ENCODE measurements around the gene ACAA1. TPM values are rescaled to one million over a fixed set of nuclear protein-coding genes. Genes with fewer than 3 reads are reported as not detected.

ACAA1 gene
- total and polyA plus RNA-seq, 9 of the 15 experiments (the other 6 are each of a cell fraction or from before 2014, with no cell fraction given): 4.0 to 88.9 (median 57.2) TPM

GRCh38 chr3:38164643-38164951, 27.7 kb upstream of the ACAA1 start (continued):
- no peak for TF ChIP-seq KAT7 (CRISPR knock-in tag; IDR thresholded peaks at IDR 0.05; ENCODE audit: borderline replicate concordance)
- TF ChIP-seq SNAPC5 (CRISPR knock-in tag; IDR thresholded peaks at IDR 0.05): no peak
- no peak for TF ChIP-seq ATF2 (CRISPR knock-in tag; IDR thresholded peaks at IDR 0.05)
- TF ChIP-seq KLF10 (CRISPR knock-in tag; IDR thresholded peaks at IDR 0.05): no peak
- TF ChIP-seq SMARCB1 (IDR thresholded peaks at IDR 0.05; ENCODE audit: insufficient read length, low read depth): no peak
- no peak for TF ChIP-seq ZNF197 (CRISPR knock-in tag; IDR thresholded peaks at IDR 0.05; ENCODE audit: low read depth)
- TF ChIP-seq CLOCK (CRISPR knock-in tag; IDR thresholded peaks at IDR 0.05; ENCODE audit: borderline replicate concordance): no peak
- TF ChIP-seq SREBF1 (IDR thresholded peaks at IDR 0.05; ENCODE audit: borderline replicate concordance, low read depth, low read length): no peak
- peak; percentile 32; the same call in 1 of the 2 replicates for TF ChIP-seq ZNF395 (CRISPR knock-in tag; IDR thresholded peaks at IDR 0.05)
- peak; percentile 20; the same call in 1 of the 2 replicates for TF ChIP-seq ARID1B (IDR thresholded peaks at IDR 0.05)
- no peak for TF ChIP-seq ZNF274 (IDR thresholded peaks at IDR 0.05; ENCODE audit: borderline replicate concordance, low read depth, low read length)
- TF ChIP-seq ZNF785 (CRISPR knock-in tag; IDR thresholded peaks at IDR 0.05): no peak
- 0 out of 2 replicates have a peak, but pooled peaks have one; percentile 17 for TF ChIP-seq ZBED1 (IDR thresholded peaks at IDR 0.05)
- no peak for TF ChIP-seq MAFG (tag; conservative IDR thresholded peaks at IDR 0.05)
- TF ChIP-seq ZNF609 (CRISPR knock-in tag; IDR thresholded peaks at IDR 0.05; ENCODE audit: borderline replicate concordance): no peak
- TF ChIP-seq HNRNPL (IDR thresholded peaks at IDR 0.05; ENCODE audit: low read depth, low read length): no peak

Measured in K562 (cell line).